BLaER1 treated with 17β-estradiol and CSF1 and Interleukin-3, amounts not matched to agents 10 nM and 100 nM (cell line): ENCODE measurements around the gene SPEM3.
"Not testable (repeated sequence)": the region's sequence is repeated elsewhere in the genome, so short reads cannot be mapped to it uniquely, and the experiment has no call there.

Experiments
- H3K27ac ChIP-seq, 11 experiments: shearing (Covaris generic); formaldehyde crosslinking; 2 replicates each; pipeline ENCODE4 v1.8.1; 2022
- H3K27me3 ChIP-seq, 11 experiments: shearing (Covaris generic); formaldehyde crosslinking; 2 replicates each; pipeline ENCODE4 v1.8.1; 2022
- H3K36me3 ChIP-seq, 11 experiments: shearing (Covaris generic); formaldehyde crosslinking; 2 replicates each; pipeline ENCODE4 v1.8.1; 2022
- H3K4me1 ChIP-seq, 10 experiments: shearing (Covaris generic); formaldehyde crosslinking; 2 replicates each; pipeline ENCODE4 v1.8.1; 2022
- H3K4me2 ChIP-seq, 11 experiments: shearing (Covaris generic); formaldehyde crosslinking; 2 replicates each; pipeline ENCODE4 v1.8.1; 2022
- H3K4me3 ChIP-seq, 10 experiments: shearing (Covaris generic); formaldehyde crosslinking; 2 replicates each; pipeline ENCODE4 v1.8.1; 2022
- H3K9ac ChIP-seq, 11 experiments: shearing (Covaris generic); formaldehyde crosslinking; 2 replicates each; pipeline ENCODE4 v1.8.1; 2022
- H3K9me3 ChIP-seq, 11 experiments: shearing (Covaris generic); formaldehyde crosslinking; replicated peaks in 1 of 11; 2 replicates each; pipeline ENCODE4 v1.8.1; 2022
- H4K20me1 ChIP-seq, 11 experiments: shearing (Covaris generic); formaldehyde crosslinking; 2 replicates each; pipeline ENCODE4 v1.8.1; 2022
- Cebpa-rat ChIP-seq, 11 experiments: shearing (Covaris generic); IDR thresholded peaks; 2 replicates each; pipeline ENCODE4 v1.8.1; 2022

The SPEM3 gene

GRCh38 chr17:7466318-7466638 is 37.6 kb downstream of the SPEM3 start:
- H3K27ac ChIP-seq: peak overlapping the region; percentile 17 to 73 (median 66); a peak in 19 of 22 replicates

DNA sequence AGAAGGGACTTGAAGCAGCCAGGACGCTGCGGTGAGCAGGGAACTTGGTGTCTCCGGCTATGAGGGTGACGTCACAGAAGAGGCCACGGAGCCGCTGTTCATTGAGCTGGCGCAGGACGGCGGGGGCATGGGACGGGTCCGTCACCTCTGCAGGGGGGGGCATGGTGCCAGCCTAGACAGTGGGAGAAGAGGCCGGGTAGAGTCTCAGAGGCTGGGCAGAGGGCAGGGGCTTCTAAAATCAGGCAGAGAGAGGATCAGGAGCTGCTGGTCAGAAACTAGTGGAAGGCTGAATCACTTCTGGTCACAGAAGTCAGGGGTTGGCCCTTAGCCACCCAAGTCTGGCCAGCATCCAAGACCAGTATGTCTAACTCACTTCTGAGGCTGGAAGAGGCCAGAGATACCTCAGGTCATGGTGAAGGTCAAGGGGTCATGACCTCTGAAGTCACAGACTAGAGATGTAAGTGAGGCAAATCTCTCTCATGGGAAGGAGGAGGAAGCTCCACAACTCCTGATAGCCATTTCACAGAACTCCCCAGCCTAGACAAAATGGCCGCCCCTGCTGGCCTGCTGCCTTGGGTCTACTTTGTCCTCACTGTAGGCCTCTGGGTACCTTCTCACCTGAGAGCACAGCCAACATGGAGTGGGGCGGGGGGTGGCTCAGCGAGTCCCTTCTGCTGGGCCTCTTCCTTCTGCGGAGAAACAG is 38.1 kb downstream of the SPEM3 start:
- Histone ChIP-seq H3K4me3 (no peak overlapping the region), H3K9me3 (no peaks in the 10 kb centered on the region), H3K27ac (peak overlapping the region; percentile 17 to 73 (median 66); a peak in 20 of 22 replicates), H3K4me2 (peak overlapping the region; percentile 15 to 71 (median 39); a peak in 20 of 22 replicates), H3K9ac (peak overlapping the region in 8 of 11 experiments; percentile 1 to 46 (median 28); a peak in 12 of 22 replicates), H3K36me3 (peaks cover 35 to 66% (median 47%) of the 10 kb centered on the region in 11 experiments), H3K27me3 (no peaks in the 10 kb centered on the region), H4K20me1 (peaks cover 0 to 52% (median 11%) of the 10 kb centered on the region in 11 experiments; a peak in 11 of 22 replicates), H3K4me1 (peaks cover 24 to 36% (median 30%) of the 10 kb centered on the region in 10 experiments)
- no peak for TF ChIP-seq Cebpa-rat (IDR thresholded peaks at IDR 0.05)

More at GRCh38 chr17:7466318-7466638, 37.6 kb downstream of the SPEM3 start:
- no peaks in the 10 kb centered on the region for H3K9me3 ChIP-seq
- peak overlapping the region in 9 of 11 experiments; percentile 27 to 71 (median 48); a peak in 16 of 22 replicates for H3K4me2 ChIP-seq
- H3K27me3 ChIP-seq: no peaks in the 10 kb centered on the region
- H3K9ac ChIP-seq: peak overlapping the region in 5 of 11 experiments; percentile 1 to 46 (median 30); a peak in 6 of 22 replicates
- peaks cover 0 to 47% (median 7%) of the 10 kb centered on the region in 11 experiments; a peak in 8 of 22 replicates for H4K20me1 ChIP-seq
- H3K4me1 ChIP-seq: peaks cover 19 to 31% (median 25%) of the 10 kb centered on the region in 10 experiments
- H3K4me3 ChIP-seq: no peak overlapping the region
- peaks cover 40 to 69% (median 50%) of the 10 kb centered on the region in 11 experiments for H3K36me3 ChIP-seq
- no peak for TF ChIP-seq Cebpa-rat (IDR thresholded peaks at IDR 0.05)

DNA sequence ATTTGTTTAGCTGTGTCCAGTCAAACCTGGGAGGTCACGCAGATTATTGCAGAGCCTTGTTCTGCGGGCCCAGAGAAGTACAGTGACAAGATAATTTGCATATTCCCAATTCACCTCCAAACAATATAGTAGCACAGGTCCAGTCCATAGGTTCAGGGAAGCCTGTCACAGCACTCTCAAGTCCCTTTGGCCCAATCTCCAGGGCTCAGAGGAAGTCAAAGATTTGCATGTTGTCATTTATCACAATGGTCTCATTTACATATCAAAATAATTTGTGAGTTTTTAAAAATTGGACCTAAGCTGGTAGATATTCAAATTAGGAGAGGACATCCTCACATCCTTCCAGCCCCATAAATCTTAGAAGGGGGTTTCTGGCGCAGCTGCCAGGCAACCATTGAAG is 38.8 kb downstream of the SPEM3 start:
- no peak overlapping the region for H3K4me3 ChIP-seq
- H3K9me3 ChIP-seq: no peaks in the 10 kb centered on the region
- peaks cover 31 to 43% (median 37%) of the 10 kb centered on the region in 10 experiments for H3K4me1 ChIP-seq
- peak overlapping the region; percentile 17 to 73 (median 66); a peak in 20 of 22 replicates for H3K27ac ChIP-seq
- H3K9ac ChIP-seq: peak overlapping the region in 7 of 11 experiments; percentile 1 to 46 (median 27); a peak in 7 of 22 replicates
- peaks cover 0 to 59% (median 19%) of the 10 kb centered on the region in 11 experiments; a peak in 13 of 22 replicates for H4K20me1 ChIP-seq
- H3K36me3 ChIP-seq: peaks cover 30 to 60% (median 40%) of the 10 kb centered on the region in 11 experiments
- H3K27me3 ChIP-seq: no peaks in the 10 kb centered on the region
- peak overlapping the region; percentile 15 to 71 (median 39); a peak in 19 of 22 replicates for H3K4me2 ChIP-seq
- TF ChIP-seq Cebpa-rat (IDR thresholded peaks at IDR 0.05): no peak

DNA sequence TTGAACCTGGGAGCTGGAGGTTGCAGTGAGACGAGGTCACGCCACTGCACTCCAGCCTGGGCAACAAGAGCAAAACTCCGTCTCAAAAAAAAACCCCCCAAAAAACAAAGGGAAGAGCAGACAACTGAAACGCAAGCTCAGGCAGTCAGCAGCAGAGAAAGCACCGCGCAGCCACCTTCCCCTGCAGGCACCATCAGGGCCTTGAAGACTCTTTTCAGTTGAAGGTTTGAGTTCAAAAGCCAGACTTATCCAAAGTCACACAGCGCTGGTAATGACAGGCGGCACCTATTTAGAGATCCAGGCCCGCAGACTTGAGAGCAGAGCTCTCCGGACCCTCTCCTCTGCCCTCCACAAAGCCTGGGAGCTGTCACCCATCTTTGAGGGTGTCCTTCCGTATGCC is 39.6 kb downstream of the SPEM3 start:
- Histone ChIP-seq H3K9me3 (no peaks in the 10 kb centered on the region), H3K4me2 (peak overlapping the region in 1 of 11 experiments; percentile 71; a peak in 1 of 22 replicates), H4K20me1 (peaks cover 0 to 64% (median 21%) of the 10 kb centered on the region in 11 experiments; a peak in 13 of 22 replicates), H3K27ac (peak overlapping the region in 2 of 11 experiments; percentile 2 to 22; a peak in 1 of 22 replicates), H3K4me1 (peaks cover 34 to 47% (median 41%) of the 10 kb centered on the region in 10 experiments), H3K9ac (no peak overlapping the region), H3K4me3 (no peak overlapping the region), H3K27me3 (no peaks in the 10 kb centered on the region), H3K36me3 (peaks cover 22 to 53% (median 32%) of the 10 kb centered on the region in 11 experiments)
- no peak for TF ChIP-seq Cebpa-rat (IDR thresholded peaks at IDR 0.05)

- Histone ChIP-seq H3K27ac (peak overlapping the region in 2 of 11 experiments; percentile 2 to 22; a peak in 1 of 22 replicates), H3K9me3 (no peaks in the 10 kb centered on the region), H3K36me3 (peaks cover 16 to 53% (median 28%) of the 10 kb centered on the region in 11 experiments), H3K4me1 (peaks cover 34 to 47% (median 41%) of the 10 kb centered on the region in 10 experiments), H3K4me3 (no peak overlapping the region), H3K9ac (no peak overlapping the region), H3K27me3 (no peaks in the 10 kb centered on the region), H3K4me2 (no peak overlapping the region), H4K20me1 (peaks cover 4 to 70% (median 21%) of the 10 kb centered on the region in 11 experiments; a peak in 13 of 22 replicates)
- TF ChIP-seq Cebpa-rat (IDR thresholded peaks at IDR 0.05): no peak
Observed at GRCh38 chr17:7468804-7469389, 40.2 kb downstream of the SPEM3 start.

GRCh38 chr17:7469843-7470242 is 41.2 kb downstream of the SPEM3 start:
- not testable (repeated sequence) for H3K27ac ChIP-seq, H3K4me3 ChIP-seq, H3K9me3 ChIP-seq, H3K4me2 ChIP-seq, H3K27me3 ChIP-seq, H3K9ac ChIP-seq
- peak in 1 of 11 experiments; percentile 28; a peak in 1 of 22 replicates for TF ChIP-seq Cebpa-rat (IDR thresholded peaks at IDR 0.05)
- Histone ChIP-seq H4K20me1 (peaks cover 6 to 80% (median 24%) of the 10 kb centered on the region in 11 experiments; a peak in 14 of 22 replicates), H3K4me1 (peaks cover 34 to 50% (median 44%) of the 10 kb centered on the region in 10 experiments), H3K36me3 (peaks cover 16 to 47% (median 29%) of the 10 kb centered on the region in 11 experiments; a peak in 20 of 22 replicates)

DNA sequence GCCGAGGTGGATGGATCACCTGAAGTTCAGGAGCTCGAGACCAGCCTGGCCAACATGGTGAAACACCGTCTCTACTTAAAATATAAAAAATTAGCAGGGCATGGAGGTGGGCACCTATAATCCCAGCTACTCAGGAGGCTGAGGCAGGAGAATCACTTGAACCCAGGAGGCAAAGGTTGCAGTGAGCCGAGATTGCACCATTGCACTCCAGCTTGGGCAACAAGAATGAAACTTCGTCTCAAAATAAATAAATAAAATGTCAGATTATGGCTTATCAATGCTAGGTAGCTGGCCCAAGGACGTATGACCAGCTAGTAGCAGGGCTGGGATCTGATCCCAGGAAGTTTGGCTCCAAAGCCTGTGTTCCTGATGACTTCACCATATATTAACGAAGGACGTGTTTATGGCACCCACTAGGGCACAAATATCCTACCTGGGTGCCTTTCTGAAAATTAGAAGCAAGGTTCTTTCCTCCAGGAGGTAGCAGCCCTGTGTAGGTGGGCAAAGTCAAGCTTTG is 41.9 kb downstream of the SPEM3 start:
- Histone ChIP-seq H4K20me1 (peaks cover 6 to 87% (median 31%) of the 10 kb centered on the region in 11 experiments; a peak in 14 of 22 replicates), H3K36me3 (peaks cover 14 to 43% (median 29%) of the 10 kb centered on the region in 11 experiments; a peak in 20 of 22 replicates), H3K4me1 (peaks cover 34 to 55% (median 50%) of the 10 kb centered on the region in 10 experiments)
- H3K4me3 ChIP-seq, H3K9ac ChIP-seq, H3K4me2 ChIP-seq, H3K27me3 ChIP-seq, H3K27ac ChIP-seq, H3K9me3 ChIP-seq: not testable (repeated sequence)

DNA sequence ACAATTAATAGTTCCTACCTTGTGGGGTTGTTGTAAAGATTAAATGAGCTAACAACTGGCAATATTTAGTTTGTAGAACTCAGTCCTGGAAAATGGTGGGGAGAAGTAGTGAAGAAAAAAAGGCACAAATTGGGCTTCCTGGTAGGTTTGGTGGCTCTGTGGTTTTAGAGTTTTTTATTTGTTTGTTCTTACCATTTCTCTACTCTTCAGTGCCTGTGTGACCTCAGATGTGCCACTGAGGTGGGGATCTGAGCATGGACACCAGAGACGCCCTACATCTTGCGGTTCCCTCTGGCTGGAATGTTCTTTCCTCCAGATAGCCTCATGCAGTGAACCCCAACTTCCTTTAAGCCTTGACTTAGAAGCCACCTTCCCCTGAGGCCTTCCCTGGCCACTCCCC is 43.1 kb downstream of the SPEM3 start:
- Histone ChIP-seq H3K9ac (0 out of 22 replicates have a peak overlapping the region, but pooled peaks of 3 of the 11 experiments have one; percentile 1 to 26 (median 2)), H3K4me3 (no peak overlapping the region), H4K20me1 (peaks cover 17 to 97% (median 43%) of the 10 kb centered on the region in 11 experiments; a peak in 18 of 22 replicates), H3K4me1 (peaks cover 41 to 56% (median 51%) of the 10 kb centered on the region in 10 experiments), H3K27me3 (no peaks in the 10 kb centered on the region), H3K9me3 (no peaks in the 10 kb centered on the region), H3K36me3 (peaks cover 2 to 31% (median 19%) of the 10 kb centered on the region in 11 experiments; a peak in 20 of 22 replicates), H3K4me2 (peak overlapping the region; percentile 6 to 64 (median 50); a peak in 19 of 22 replicates), H3K27ac (peak overlapping the region in 3 of 11 experiments; percentile 2 to 26 (median 23); a peak in 1 of 22 replicates)
- no peak for TF ChIP-seq Cebpa-rat (IDR thresholded peaks at IDR 0.05)

GRCh38 chr17:7474767-7475166 is 46.1 kb downstream of the SPEM3 start:
- peaks cover 0 to 19% (median 9%) of the 10 kb centered on the region in 11 experiments; a peak in 8 of 22 replicates for H3K36me3 ChIP-seq
- H3K4me2 ChIP-seq: peak overlapping the region in 5 of 11 experiments; percentile 3 to 95 (median 88); a peak in 4 of 22 replicates
- H3K9ac ChIP-seq, H3K27me3 ChIP-seq, H3K9me3 ChIP-seq, H3K27ac ChIP-seq, H3K4me3 ChIP-seq: not testable (repeated sequence)
- peaks cover 35 to 87% (median 61%) of the 10 kb centered on the region in 11 experiments; a peak in 20 of 22 replicates for H4K20me1 ChIP-seq
- H3K4me1 ChIP-seq: peaks cover 45 to 61% (median 55%) of the 10 kb centered on the region in 10 experiments
